Spinal cord (tissue), 10 donors: Measurements from ENCODE around the gene ALDOA. TPM values are rescaled to one million over a fixed set of nuclear protein-coding genes. Genes with fewer than 3 reads are reported as not detected.

ENCODE experiments used
- DNase-seq, 6 donors: peaks; one replicate each; pipeline versions ENCODE4 v3.0.0 to v3.0.0-alpha.2; 2013 to 2015; ENCODE audit warnings: low spot score in 6 of 6, low read depth in 4 of 6
- H3K27ac ChIP-seq: one replicate; pipeline ENCODE4 v1.5.1; 2013; ENCODE audit warnings: low read depth, low read length, control low read depth
- H3K27me3 ChIP-seq: one replicate; pipeline ENCODE4 v1.6.1; 2013; ENCODE audit warnings: low read length; ENCODE audit not compliant: control insufficient read depth, insufficient read depth
- H3K36me3 ChIP-seq: one replicate; pipeline ENCODE4 v1.6.1; 2013; ENCODE audit warnings: low read length; ENCODE audit not compliant: control insufficient read depth, insufficient read depth
- H3K4me1 ChIP-seq: one replicate; pipeline ENCODE4 v1.6.1; 2013; ENCODE audit warnings: low read length; ENCODE audit not compliant: control insufficient read depth, insufficient read depth
- H3K4me3 ChIP-seq: one replicate; pipeline ENCODE4 v1.5.1; 2013; ENCODE audit warnings: low read depth, low read length, control low read depth
- H3K9me3 ChIP-seq: one replicate; pipeline ENCODE4 v1.6.1; 2013; ENCODE audit warnings: low read length; ENCODE audit not compliant: control insufficient read depth, insufficient read depth
- WGBS: methylation state at CpG from one replicate; pipeline ENCODE4 v1.1.5; 2013; ENCODE audit warnings: missing lambda C conversion rate; ENCODE audit not compliant: insufficient coverage; 5-methylcytosine and 5-hydroxymethylcytosine counted together
- polyA plus RNA-seq, 2 donors: library from polyadenylated mRNA; unstranded; fragments of 120-200 nt; gene quantifications; one replicate each; pipeline ENCODE4 v1.2.1, GENCODE V29; 2013; ENCODE audit not compliant: insufficient read length in 2 of 2
- total RNA-seq, 2 donors: library from RNA; depleted of rRNA in 1 of 2; stranded (reverse); fragments of 120-200 nt in 1 of 2; fragments of >200 nt in 1 of 2; gene quantifications; one replicate each; pipeline versions ENCODE4 v1.2.3 to v1.2.4, GENCODE V29; 2013 to 2014
- donor health status: healthy.

The ALDOA gene
- total and polyA plus RNA-seq, 4 donors, result 264 to 849 (median 713) TPM

- Histone ChIP-seq H3K4me1 (peaks cover 7% of the 10 kb centered on the region), H3K4me3 (no peak overlapping the region), H3K9me3 (no peaks in the 10 kb centered on the region), H3K36me3 (peaks cover 68% of the 10 kb centered on the region), H3K27ac (no peak overlapping the region), H3K27me3 (no peaks in the 10 kb centered on the region)
- no peak for DNase-seq
- WGBS, result 81% methylated on average over 3 of the region's 6 CpGs
Measured at GRCh38 chr16:30085820-30086219, 20.3 kb downstream of the ALDOA start.

- Histone ChIP-seq H3K4me3 (no peak overlapping the region), H3K36me3 (peaks cover 61% of the 10 kb centered on the region), H3K4me1 (peaks cover 11% of the 10 kb centered on the region), H3K27ac (no peak overlapping the region), H3K27me3 (no peaks in the 10 kb centered on the region), H3K9me3 (no peaks in the 10 kb centered on the region)
- 83% methylated on average over 16 of the region's 27 CpGs for WGBS
- DNase-seq, result no peak
Measured at GRCh38 chr16:30086291-30087140, 21.0 kb downstream of the ALDOA start.

- H3K27ac ChIP-seq, result no peak overlapping the region
- no peaks in the 10 kb centered on the region for H3K27me3 ChIP-seq
- DNase-seq, result no peak
- no peaks in the 10 kb centered on the region for H3K9me3 ChIP-seq
- 89% methylated on average over 10 of the region's 11 CpGs for WGBS
- peaks cover 54% of the 10 kb centered on the region for H3K36me3 ChIP-seq
- H3K4me3 ChIP-seq, result no peak overlapping the region
- H3K4me1 ChIP-seq, result peaks cover 18% of the 10 kb centered on the region
Measured at GRCh38 chr16:30087181-30087898, 21.8 kb downstream of the ALDOA start.

- WGBS, result 76% methylated on average over 6 of the region's 10 CpGs
- Histone ChIP-seq H3K36me3 (peaks cover 50% of the 10 kb centered on the region), H3K9me3 (no peaks in the 10 kb centered on the region), H3K4me3 (no peak overlapping the region), H3K27me3 (no peaks in the 10 kb centered on the region), H3K4me1 (peaks cover 23% of the 10 kb centered on the region), H3K27ac (no peak overlapping the region)
- DNase-seq, result no peak
Measured at GRCh38 chr16:30088237-30088831, 22.8 kb downstream of the ALDOA start.

- no peaks in the 10 kb centered on the region for H3K9me3 ChIP-seq
Measured at GRCh38 chr16:30088832-30089624, 23.5 kb downstream of the ALDOA start.

GRCh38 chr16:30090610-30091331, 25.2 kb downstream of the ALDOA start:
- H3K27ac ChIP-seq, result no peak overlapping the region
- WGBS, result 32% methylated on average over 13 of the region's 26 CpGs
- H3K4me3 ChIP-seq, result no peak overlapping the region
- H3K4me1 ChIP-seq, result peaks cover 37% of the 10 kb centered on the region
- no peaks in the 10 kb centered on the region for H3K27me3 ChIP-seq
- no peak for DNase-seq
- H3K36me3 ChIP-seq, result peaks cover 44% of the 10 kb centered on the region
- no peaks in the 10 kb centered on the region for H3K9me3 ChIP-seq

More at GRCh38 chr16:30088832-30089624, 23.5 kb downstream of the ALDOA start:
- Histone ChIP-seq H3K27ac (no peak overlapping the region), H3K36me3 (peaks cover 50% of the 10 kb centered on the region), H3K4me3 (no peak overlapping the region), H3K4me1 (peaks cover 23% of the 10 kb centered on the region), H3K27me3 (no peaks in the 10 kb centered on the region)
- WGBS, result 78% methylated on average over 21 of the region's 22 CpGs
- no peak for DNase-seq

GRCh38 chr16:30091474-30092372, 26.2 kb downstream of the ALDOA start, which contains the start of gene TBX6:
Gene TBX6 (minus strand): TSS chr16:30091924. CDS start chr16:30091193, 731 bp downstream.
- under 1% methylated on average over 69 of the region's 76 CpGs for WGBS
- DNase-seq, result peak; percentile 63 to 97 (median 80)
- H3K27me3 ChIP-seq, result no peaks in the 10 kb centered on the region

GRCh38 chr16:30092373-30093010, 26.9 kb downstream of the ALDOA start:
- Histone ChIP-seq H3K27ac (peak overlapping the region; percentile 80), H3K4me3 (peak overlapping the region; percentile 69), H3K9me3 (no peaks in the 10 kb centered on the region), H3K4me1 (peaks cover 49% of the 10 kb centered on the region), H3K27me3 (no peaks in the 10 kb centered on the region), H3K36me3 (peaks cover 30% of the 10 kb centered on the region)
- WGBS, result 8% methylated on average over 16 of the region's 22 CpGs
- peak in 3 of 6 donors; percentile 31 to 79 (median 65) for DNase-seq

More at GRCh38 chr16:30091474-30092372, 26.2 kb downstream of the ALDOA start, which contains the start of gene TBX6:
- H3K4me3 ChIP-seq, result peak within 1 kb of the TSS; percentile 69
- H3K36me3 ChIP-seq, result peaks cover 35% of the 10 kb centered on the region
- H3K4me1 ChIP-seq, result peaks cover 42% of the 10 kb centered on the region
- H3K27ac ChIP-seq, result peak within 1 kb of the TSS; percentile 80
- H3K9me3 ChIP-seq, result no peaks in the 10 kb centered on the region
